HG03095 (cell line): ENCODE measurements around the gene COL18A1.
"Not testable (repeated sequence)": the region's sequence is repeated elsewhere in the genome, so short reads cannot be mapped to it uniquely, and the experiment has no call there.

Source experiments
- ATAC-seq: cut with Tn5 transposase; IDR thresholded peaks from one replicate; pipeline ENCODE4 v1.9.1; 2021; ENCODE audit warnings: moderate library complexity; ENCODE audit not compliant: unreplicated experiment

Gene COL18A1

DNA sequence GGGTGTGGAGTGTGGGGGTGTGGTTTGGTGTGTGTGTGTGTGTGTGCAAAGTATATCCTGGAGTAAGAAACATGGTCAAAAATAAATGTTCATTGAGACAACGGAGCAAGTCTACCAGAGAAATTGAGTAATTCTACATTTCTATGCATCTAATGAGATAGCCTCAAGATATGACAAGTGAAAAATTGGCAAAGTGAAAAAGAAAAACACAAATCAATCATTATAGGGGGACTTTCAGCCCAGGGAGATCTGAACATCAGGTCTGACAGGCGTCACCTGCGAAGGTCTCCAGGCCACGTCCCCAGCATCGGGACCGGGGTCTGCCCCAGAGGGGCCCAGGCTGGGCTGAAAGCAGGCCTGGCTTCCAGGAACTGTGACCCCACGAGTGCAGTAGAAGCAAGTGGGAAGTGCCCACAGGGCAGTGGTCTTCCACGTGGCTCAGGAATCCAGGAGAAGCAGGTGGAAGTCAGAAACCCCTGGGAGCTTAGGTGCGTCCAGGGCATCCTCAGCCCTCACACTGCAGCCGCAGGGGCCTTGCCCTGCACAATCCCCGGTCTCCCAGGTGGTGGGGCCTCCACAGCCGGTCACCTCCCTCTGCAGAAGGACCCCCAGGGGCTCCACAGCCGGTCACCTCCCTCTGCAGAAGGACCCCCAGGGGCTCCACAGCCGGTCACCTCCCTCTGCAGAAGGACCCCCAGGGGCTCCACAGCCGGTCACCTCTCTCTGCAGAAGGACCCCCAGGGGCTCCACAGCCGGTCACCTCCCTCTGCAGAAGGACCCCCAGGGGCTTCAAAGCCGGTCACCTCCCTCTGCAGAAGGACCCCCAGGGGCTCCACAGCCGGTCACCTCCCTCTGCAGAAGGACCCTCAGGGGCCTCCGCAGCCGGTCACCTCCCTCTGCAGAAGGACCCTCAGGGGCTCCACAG is 96.4 kb downstream of the COL18A1 start:
- ATAC-seq = not testable (repeated sequence)

DNA sequence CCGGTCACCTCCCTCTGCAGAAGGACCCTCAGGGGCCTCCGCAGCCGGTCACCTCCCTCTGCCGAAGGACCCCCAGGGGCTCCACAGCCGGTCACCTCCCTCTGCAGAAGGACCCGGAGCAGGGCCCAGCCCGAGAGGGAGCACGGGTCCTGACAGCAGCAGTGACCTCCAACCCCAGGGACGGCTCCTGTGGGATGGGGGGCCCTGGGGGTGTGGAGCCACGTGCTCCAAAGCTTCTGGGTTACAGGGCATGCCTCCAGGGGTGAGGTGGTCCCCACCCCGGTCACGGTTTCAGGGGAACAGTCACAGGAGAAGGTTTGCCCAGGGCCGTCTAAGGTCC is 97.0 kb downstream of the COL18A1 start:
- ATAC-seq = no peak

DNA sequence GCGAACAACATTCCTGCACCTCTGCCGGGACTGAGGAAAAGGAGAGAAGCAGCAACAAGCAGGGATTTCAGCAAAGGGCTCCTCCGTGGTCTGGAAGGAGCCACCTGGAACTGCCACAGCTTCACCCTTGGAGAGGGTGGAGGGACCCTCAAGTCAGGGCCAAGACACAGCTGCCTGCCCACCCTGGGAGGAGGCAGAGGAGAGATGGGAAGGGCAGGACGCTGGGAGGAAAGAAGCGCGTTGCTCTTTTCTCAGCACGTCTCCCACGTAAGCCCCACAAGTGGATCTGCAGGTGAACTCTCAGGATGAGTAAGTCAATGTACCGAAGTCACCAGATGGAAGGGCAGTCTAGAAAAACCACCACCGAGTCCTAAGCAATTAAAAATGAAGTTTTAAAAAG is 97.6 kb downstream of the COL18A1 start:
- no peak for ATAC-seq

DNA sequence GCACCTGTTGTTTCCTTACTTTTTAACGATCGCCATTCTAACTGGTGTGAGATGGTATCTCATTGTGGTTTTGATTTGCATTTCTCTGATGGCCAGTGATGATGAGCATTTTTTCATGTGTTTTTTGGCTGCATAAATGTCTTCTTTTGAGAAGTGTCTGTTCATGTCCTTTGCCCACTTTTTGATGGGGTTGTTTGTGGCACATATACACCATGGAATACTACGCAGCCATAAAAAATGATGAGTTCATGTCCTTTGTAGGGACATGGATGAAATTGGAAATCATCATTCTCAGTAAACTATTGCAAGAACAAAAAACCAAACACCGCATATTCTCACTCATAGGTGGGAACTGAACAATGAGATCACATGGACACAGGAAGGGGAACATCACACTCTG is 98.3 kb downstream of the COL18A1 start:
- not testable (repeated sequence) for ATAC-seq

DNA sequence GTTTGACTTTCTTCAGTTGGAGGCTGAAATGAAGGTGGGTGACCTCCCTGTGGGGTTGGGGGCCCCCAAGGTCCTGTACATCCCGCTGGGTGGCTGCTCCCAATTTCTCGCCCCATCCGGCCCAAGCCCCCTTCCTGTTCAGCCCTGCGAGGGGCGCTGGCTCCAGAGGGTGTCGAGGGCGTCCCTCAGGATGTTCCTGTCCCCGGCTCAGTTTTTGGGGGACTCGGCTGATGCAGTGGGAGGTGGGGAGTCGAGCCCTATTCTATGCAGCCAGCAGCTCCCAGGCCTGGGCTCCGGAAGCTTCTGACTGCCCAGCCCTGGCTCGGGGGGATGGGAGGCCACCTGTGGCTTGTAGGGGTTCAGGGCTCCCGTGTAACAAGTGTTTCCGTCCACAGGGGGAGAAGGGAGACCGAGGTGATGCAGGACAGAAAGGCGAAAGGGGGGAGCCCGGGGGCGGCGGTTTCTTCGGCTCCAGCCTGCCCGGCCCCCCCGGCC is 99.1 kb downstream of the COL18A1 start:
- ATAC-seq = no peak

DNA sequence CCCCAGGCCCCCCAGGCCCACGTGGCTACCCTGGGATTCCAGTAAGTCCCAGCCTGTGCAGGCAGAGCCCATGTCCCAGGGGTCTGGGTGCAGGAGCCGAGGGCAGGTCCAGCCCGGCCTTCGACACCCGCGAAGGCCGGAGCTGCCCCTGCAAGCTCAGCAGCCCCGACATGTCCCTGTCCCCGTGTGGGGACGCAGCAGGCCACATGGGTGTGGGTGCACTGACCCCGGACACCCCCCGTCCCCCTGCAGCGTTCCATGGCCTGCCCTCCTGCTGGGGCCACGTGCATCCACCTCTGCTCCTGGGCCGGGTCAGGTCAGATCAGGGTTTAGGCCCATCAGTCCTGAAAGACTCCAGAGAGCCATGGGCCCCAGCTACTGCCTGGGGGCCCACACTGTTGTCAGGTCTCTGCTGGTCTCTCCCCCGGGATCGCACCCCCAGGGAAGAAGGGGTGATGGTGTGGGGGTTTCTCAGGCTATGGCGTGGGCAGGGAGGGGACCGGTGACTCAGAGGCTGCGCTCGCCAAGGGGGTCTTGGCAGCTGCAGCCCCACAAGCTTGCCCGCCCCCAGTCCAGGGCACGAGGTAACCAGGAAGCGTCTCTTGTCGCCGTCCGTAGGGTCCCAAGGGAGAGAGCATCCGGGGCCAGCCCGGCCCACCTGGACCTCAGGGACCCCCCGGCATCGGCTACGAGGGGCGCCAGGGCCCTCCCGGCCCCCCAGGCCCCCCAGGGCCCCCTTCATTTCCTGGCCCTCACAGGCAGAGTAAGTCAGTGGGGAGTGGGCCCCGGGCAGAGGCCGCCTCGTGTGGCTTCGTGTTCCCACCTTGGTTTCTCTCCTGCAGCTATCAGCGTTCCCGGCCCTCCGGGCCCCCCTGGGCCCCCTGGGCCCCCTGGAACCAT is 99.8 kb downstream of the COL18A1 start:
- no peak for ATAC-seq

DNA sequence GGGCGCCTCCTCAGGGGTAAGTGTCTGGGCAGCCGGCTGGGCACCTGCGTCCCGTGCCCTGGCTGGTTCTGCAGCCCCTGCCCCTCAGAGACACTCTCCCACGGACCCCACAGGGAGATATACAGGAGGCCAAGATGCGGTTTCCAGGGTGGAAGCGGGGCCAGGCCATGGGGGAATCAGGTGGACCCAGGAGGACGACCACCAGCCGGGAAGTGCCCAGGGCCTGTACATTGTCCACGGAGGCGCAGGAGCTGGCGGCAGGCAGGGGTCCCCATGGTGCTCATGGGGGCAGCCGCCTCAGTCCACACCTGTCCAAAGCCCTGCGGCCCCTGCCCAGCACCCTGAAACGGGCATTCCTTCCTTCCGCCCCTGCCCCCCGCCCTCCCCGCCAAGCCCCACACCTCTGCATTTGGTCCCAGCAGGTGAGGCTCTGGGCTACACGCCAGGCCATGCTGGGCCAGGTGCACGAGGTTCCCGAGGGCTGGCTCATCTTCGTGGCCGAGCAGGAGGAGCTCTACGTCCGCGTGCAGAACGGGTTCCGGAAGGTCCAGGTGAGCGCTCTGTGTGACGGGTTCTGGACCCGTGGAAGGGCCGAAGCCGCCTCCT is 100.6 kb downstream of the COL18A1 start:
- no peak for ATAC-seq

DNA sequence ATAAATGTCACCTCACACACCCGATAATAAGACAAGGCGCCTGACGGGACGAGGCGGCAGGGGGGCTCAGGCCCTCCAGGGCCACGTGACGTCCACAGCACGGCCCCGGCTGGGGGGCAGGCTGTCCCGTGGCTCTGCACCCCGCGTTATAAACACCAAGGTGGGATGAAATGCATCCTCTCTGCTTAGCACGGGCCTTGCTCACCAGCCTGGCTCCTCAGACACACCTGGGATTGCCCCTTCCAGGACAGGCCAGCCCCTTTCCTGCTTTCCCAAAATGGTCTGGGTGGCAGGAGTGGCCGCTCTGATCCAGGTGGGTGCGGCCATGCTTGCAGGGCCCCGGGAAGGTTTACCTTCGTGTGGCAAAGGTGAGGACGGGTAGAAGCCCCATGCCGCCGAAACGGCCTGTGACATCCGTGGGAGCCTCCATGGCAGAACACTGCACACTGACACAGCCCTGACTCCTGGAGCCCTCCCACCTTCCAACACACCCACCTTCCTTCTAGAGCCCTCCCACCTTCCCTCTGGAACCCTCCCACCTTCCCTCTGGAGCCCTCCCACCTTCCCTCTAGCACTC is 101.4 kb downstream of the COL18A1 start:
- ATAC-seq = no peak

DNA sequence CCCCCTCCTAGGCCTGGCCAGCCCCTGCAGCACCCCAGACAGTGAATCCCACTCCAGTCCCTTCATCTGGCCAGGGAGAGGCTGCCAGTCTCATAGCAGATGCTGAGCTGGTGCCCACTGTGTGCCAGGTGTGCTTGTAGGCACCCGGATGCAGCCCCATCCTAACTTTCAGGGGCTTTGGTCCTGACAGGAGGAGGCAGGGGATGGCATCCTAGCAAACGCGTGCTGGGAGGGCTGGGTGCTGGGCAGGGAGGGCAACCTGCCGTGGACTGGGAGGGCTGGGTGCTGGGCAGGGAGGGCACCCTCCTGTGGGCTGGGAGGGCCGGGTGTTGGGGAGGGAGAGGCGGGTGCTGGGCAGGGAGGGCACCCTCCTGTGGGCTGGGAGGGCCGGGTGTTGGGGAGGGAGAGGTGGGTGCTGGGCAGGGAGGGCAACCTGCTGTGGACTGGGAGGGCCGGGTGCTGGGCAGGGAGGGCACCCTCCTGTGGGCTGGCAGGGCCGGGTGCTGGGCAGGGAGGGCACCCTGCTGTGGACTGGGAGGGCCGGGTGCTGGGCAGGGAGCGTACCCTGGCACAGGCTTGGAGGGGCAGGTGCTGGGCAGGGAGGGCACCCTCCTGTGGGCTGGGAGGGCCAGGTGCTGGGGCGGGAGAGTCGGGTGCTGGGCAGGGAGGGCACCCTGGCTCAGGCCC is 102.0 kb downstream of the COL18A1 start:
- ATAC-seq = no peak

DNA sequence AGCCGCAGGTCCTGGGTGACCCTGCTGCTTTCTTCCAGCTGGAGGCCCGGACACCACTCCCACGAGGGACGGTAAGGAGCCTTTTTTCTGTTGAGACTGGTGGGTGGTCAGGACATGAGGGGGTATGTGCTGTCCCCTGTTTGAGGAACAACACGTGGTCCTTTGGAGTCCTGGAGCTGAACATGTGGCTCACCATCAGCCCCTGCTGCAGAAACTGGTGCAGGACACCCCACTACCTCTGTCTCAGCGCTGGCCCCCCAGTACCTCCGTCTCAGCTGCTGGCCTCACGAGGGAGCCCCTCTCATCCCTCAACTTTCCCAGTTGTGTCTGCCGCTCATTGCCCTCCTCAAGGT is 102.5 kb downstream of the COL18A1 start:
- ATAC-seq = no peak

DNA sequence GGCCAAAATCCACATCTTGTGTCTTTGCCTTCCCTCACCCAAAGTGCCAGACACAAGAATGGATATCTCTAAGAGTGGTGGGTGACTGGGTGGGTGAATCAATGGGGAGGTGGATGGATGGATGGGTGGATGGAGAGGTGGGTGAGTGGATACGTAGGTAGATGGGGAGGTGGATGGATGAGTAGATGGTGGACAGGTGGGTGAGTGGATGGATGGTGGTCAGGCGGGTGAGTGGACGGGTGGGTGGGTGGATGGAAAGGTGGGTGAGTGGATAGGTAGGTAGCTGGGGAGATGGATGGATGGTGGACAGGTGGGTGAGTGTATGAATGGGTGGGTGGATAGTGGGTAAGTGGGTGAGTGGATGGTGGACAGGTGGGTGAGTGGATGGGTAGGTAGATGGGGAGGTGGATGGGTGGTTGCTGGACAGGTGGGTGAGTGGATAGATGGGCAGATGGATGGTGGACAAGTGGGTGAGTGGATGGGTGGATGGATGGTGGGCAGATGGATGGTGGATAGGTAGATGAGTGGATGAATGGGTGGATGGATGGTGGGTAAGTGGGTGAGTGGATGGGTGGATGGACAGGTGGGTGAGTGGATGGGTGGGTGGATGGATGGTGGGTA is 103.0 kb downstream of the COL18A1 start:
- ATAC-seq = no peak

DNA sequence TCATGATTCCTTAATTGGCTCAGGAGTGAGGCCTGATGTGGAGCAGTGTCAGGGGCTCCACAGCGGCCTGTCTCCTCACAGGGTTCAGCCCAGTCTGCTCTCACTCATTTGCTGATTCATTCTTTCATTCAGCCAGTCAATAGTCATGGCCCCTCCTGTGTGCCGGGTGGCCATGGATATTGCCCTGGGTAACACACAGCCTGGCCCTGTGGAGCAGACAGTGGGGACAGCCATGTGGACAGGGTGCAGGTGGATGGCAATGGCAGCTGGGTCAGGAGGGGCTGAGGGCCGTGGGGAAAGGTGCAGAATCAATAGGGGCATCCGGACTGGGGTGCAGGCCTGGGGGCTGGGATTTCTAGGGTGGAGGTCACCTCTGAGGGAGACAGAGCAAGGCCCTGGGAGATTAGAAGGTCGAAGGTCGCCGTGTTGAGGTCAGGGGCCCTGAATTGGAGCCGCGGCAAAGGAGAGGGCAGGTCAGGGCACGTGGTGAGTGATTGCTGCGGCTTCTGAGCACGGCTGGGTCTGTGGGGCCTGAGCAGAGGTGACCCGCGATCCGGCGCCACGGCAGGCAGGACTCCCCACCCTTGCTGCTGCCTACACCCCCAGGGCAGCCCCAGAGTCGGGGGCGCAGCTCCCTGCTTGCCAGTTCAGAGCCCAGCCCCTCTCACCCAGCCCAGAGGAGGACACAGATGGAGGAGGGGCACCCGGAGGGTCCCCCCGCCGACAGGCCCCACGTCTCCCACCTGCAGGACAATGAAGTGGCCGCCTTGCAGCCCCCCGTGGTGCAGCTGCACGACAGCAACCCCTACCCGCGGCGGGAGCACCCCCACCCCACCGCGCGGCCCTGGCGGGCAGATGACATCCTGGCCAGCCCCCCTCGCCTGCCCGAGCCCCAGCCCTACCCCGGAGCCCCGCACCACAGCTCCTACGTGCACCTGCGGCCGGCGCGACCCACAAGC is 103.9 kb downstream of the COL18A1 start:
- no peak for ATAC-seq

DNA sequence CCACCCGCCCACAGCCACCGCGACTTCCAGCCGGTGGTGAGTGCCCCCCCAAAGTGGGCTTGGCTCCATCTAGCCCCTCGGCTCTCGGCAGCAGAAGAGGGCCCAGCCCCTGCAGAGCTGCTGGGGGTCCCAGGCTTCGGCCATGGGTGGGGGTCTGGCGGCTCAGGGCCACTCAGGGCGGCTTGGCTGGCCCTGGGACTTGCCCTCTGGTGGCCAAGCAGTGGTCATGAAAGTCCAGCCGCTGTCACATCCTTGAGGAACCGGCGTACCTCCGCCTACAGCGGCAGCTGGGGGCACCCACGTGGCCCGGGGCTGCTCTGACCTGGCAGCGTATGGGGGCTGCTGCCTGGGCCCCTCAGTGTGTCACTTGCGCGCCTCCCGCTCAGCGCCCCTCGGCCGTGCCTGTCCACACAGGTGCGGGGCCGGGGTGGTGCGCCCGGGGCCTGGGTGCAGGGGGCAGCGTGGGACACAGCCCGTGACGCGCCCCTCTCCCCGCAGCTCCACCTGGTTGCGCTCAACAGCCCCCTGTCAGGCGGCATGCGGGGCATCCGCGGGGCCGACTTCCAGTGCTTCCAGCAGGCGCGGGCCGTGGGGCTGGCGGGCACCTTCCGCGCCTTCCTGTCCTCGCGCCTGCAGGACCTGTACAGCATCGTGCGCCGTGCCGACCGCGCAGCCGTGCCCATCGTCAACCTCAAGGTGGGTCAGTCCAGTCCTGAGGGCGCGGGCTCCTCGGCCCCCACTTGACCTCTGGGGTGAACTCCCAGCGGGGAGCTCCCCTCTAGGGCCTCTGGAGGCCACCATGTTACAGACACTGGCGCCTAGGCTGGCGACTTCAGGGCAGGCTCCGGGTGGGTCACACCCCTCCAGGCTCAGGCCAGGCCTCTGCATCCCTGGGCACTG is 104.9 kb downstream of the COL18A1 start:
- ATAC-seq = no peak

DNA sequence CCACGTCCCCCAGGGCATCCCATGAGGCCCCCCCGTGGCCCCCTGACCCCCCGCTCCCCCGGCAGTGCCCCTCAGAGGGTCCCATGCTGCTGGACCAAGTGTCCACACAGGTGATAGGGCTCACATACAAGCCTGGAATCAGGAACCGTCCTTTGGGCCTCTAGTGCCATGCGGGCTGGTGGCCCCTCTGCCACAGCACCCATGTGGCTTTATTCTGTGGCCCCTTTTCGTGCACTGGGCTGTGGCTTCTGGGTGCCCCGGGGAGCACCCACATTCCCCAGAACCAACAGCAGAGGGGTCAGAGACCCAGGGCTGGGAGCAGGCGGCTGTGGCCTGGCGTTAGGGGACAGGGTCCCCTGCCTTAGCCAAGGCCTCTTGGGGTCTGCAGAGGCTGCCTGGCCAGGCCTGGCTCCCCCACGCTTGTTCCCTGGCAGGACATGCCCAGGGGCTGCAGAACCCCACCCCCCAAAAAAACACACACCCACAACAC is 105.5 kb downstream of the COL18A1 start:
- no peak for ATAC-seq

DNA sequence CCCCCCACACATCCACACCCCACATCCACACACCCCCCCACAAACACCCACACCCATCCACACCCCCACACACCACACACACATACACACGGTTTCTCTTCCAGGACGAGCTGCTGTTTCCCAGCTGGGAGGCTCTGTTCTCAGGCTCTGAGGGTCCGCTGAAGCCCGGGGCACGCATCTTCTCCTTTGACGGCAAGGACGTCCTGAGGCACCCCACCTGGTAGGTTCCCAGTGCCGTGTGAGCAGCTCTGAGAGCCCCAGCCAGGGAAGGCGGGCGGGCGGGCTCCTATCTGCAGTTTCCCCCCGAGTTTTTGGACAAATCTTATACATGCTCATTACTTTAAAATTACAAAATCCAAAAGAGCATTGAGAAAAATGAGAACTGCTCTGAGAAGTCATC is 106.0 kb downstream of the COL18A1 start:
- ATAC-seq = no peak

DNA sequence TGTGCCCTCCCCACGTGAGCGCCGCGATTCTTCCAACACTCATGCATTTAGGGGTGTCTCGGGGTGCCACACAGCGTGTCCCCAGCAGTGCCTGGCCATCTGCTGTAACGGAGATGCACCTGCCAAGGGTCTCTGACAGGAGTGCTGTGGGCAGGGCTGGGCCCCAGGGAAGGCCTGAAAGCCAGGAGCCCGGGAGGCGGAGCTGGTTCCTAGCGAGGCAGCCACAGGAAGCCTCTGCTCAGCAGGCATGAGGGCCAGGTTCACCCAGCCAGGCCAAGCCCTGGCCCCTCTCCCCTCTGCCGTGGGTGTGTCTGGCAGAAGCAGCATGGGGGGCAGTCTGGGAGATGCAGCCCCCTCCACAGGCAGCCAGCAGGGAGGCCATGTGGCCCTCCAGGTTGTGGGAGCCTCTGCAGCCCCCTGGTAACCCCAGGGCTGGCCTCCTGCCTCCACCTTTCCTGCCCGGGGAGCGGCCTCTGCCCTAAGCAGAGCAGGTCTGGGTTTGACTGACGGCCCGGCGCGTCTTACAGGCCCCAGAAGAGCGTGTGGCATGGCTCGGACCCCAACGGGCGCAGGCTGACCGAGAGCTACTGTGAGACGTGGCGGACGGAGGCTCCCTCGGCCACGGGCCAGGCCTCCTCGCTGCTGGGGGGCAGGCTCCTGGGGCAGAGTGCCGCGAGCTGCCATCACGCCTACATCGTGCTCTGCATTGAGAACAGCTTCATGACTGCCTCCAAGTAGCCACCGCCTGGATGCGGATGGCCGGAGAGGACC is 106.9 kb downstream of the COL18A1 start:
- ATAC-seq = no peak

DNA sequence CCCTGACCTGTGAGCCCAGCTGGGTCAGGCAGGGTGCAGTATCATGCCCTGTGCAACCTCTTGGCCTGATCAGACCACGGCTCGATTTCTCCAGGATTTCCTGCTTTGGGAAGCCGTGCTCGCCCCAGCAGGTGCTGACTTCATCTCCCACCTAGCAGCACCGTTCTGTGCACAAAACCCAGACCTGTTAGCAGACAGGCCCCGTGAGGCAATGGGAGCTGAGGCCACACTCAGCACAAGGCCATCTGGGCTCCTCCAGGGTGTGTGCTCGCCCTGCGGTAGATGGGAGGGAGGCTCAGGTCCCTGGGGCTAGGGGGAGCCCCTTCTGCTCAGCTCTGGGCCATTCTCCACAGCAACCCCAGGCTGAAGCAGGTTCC is 107.6 kb downstream of the COL18A1 start:
- ATAC-seq = no peak
